ENCODE data around the gene HBZ.
"Not testable (repeated sequence)": the region's sequence is repeated elsewhere in the genome, so short reads cannot be mapped to it uniquely, and the experiment has no call there.

DNA sequence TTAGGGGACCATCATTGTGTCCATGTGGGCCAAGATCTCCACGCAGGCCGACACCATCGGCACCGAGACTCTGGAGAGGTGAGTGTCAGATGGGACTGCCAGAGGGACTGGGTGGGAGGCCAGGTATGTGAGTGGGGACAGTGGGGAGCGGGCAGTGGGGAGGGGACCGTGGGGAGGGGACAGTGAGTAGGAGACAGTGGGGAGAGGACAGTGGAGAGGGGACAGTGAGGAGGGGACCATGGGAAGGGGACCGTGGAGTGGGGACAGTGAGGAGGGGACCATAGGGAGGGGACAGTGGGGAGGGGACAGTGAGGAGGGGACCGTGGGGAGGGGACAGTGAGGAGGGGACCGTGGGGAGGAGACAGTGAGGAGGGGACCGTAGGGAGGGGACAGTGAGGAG is 10.7 kb downstream of the HBZ start:
- TF ChIP-seq, protein P1, sequence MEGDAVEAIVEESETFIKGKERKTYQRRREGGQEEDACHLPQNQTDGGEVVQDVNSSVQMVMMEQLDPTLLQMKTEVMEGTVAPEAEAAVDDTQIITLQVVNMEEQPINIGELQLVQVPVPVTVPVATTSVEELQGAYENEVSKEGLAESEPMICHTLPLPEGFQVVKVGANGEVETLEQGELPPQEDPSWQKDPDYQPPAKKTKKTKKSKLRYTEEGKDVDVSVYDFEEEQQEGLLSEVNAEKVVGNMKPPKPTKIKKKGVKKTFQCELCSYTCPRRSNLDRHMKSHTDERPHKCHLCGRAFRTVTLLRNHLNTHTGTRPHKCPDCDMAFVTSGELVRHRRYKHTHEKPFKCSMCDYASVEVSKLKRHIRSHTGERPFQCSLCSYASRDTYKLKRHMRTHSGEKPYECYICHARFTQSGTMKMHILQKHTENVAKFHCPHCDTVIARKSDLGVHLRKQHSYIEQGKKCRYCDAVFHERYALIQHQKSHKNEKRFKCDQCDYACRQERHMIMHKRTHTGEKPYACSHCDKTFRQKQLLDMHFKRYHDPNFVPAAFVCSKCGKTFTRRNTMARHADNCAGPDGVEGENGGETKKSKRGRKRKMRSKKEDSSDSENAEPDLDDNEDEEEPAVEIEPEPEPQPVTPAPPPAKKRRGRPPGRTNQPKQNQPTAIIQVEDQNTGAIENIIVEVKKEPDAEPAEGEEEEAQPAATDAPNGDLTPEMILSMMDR (IDR thresholded peaks at IDR 0.05 in 2 of 3, conservative IDR thresholded peaks at IDR 0.05 in 1 of 3; ENCODE audit: borderline replicate concordance in 1 of 3, insufficient read depth in 1 of 3, low read depth in 2 of 3, low read length in 2 of 3): not testable (repeated sequence)
- TF ChIP-seq RAD21 (IDR thresholded peaks at IDR 0.05; ENCODE audit: low read depth); EGR1 (IDR thresholded peaks at IDR 0.05; ENCODE audit: low read depth); EZH2 (IDR thresholded peaks at IDR 0.05); EZH2phosphoT487 (IDR thresholded peaks at IDR 0.05; ENCODE audit: borderline replicate concordance); ZFX (IDR thresholded peaks at IDR 0.05): not testable (repeated sequence)

Data from HCT116 (cell line).